ENCODE data around the gene MINDY2. TPM values are rescaled to one million over a fixed set of nuclear protein-coding genes. Genes with fewer than 3 reads are reported as not detected.

Gene MINDY2
- polyA plus RNA-seq, 3 donors, result 3.4 to 10.9 (median 3.4) TPM

GRCh38 chr15:58910456-58910855, 139.4 kb downstream of the MINDY2 start:
- Histone ChIP-seq H3K9ac (ENCODE audit: insufficient read depth, low read length, poor library complexity, severe bottlenecking) (no peak overlapping the region), H4K20me1 (ENCODE audit: insufficient read depth, low read length) (peaks cover 83% of the 10 kb centered on the region), H3K27me3 (ENCODE audit: control insufficient read depth in 2 of 2, insufficient read depth in 2 of 2, low read length in 2 of 2) (no peaks in the 10 kb centered on the region), H3K9me3 (replicated peaks in 1 of 2; ENCODE audit: control insufficient read depth in 1 of 2, insufficient read depth in 1 of 2, low read length in 2 of 2) (no peaks in the 10 kb centered on the region), H3K79me2 (ENCODE audit: insufficient read depth, low read length) (peaks cover 94% of the 10 kb centered on the region), H3K4me1 (ENCODE audit: control insufficient read depth in 1 of 2, insufficient read depth in 2 of 2, low read length in 2 of 2) (no peaks in the 10 kb centered on the region), H3K4me3 (replicated peaks in 1 of 3; ENCODE audit: low read depth in 2 of 3, low read length in 3 of 3) (no peak overlapping the region), H3K36me3 (replicated peaks in 1 of 2; ENCODE audit: control insufficient read depth in 1 of 2, insufficient read depth in 2 of 2, low read length in 2 of 2) (peaks cover 76 to 96% of the 10 kb centered on the region in 2 donors), H3K27ac (ENCODE audit: low read depth in 1 of 2, low read length in 2 of 2) (peak overlapping the region in 1 of 2 donors; percentile 15), H3K4me2 (replicated peaks; ENCODE audit: extremely low read depth, low read length, poor library complexity, severe bottlenecking) (no peak overlapping the region), H2AFZ (ENCODE audit: insufficient read depth, low read depth, low read length, poor library complexity, severe bottlenecking) (no peak overlapping the region)
- H3K27me3 Mint-ChIP-seq (ENCODE audit: low read depth in 3 of 3), result no peaks in the 10 kb centered on the region
- H3K36me3 Mint-ChIP-seq, result peaks cover 60 to 79% of the 10 kb centered on the region in 2 donors
- no peak for DNase-seq
- H3K4me3 Mint-ChIP-seq, result no peak overlapping the region
- no CpG with 5 or more reads among the region's 4 CpGs for WGBS (ENCODE audit: insufficient coverage)
- TF ChIP-seq CTCF (IDR thresholded peaks at IDR 0.05), result no peak
- H3K4me1 Mint-ChIP-seq, result peaks cover 3% of the 10 kb centered on the region
- intact Hi-C loops (cut with micrococcal nuclease), result no loop called here
- H3K27ac Mint-ChIP-seq, result peak overlapping the region in 2 of 7 donors; percentile 62 to 69
- H3K9me3 Mint-ChIP-seq, result no peaks in the 10 kb centered on the region

Small RNA genes lying within 50 kb of the gene (small RNA-seq; reads per million reads assigned to genes)
- gene RF00012 (ENCODE audit: insufficient read length, low read depth) (not detected), gene ZNF444P1 (ENCODE audit: insufficient read length, low read depth) (not detected)

Other genes starting within 250 kb of the MINDY2 start
- gene ADAM10, start 21.6 kb upstream of the MINDY2 start, polyA plus RNA-seq, result 100 to 1,000 TPM in 2 of 3 donors, 10 to 100 TPM in 1; 66.0 to 269 (median 149) TPM
- 100 to 1,000 TPM in 1 of 3 donors, 10 to 100 TPM in 2; 26.5 to 105 (median 34.3) TPM for gene SLTM, start 162.4 kb downstream of the MINDY2 start, polyA plus RNA-seq
- 10 to 100 TPM; 10.2 to 28.0 (median 18.2) TPM for gene RNF111, start 216.4 kb downstream of the MINDY2 start, polyA plus RNA-seq

Measured in CD14-positive monocyte (primary cell).